Measurements from ENCODE around the gene COLGALT1. TPM values are rescaled to one million over a fixed set of nuclear protein-coding genes. Genes with fewer than 3 reads are reported as not detected.

Gene COLGALT1
- total and polyA plus RNA-seq, 9 of the 15 experiments (the other 6 are each of a cell fraction or from before 2014, with no cell fraction given): 4.9 to 119 (median 82.6) TPM

DNA sequence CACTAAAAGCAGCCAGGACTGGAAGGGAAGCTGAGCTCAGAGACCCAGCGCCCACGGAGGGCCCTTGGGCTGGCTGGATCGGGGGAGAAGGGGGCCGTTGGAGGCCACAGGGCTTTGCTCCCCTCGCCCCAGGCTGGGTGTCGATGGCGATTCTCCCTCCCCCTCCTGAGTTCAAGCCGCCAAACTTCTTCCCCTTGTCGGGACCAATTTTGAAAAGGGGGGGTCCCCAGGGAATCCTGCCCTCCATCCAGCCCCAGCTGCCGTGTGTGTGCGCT lies 61.2 kb downstream of the COLGALT1 start (continued):
- TF ChIP-seq, protein P1, sequence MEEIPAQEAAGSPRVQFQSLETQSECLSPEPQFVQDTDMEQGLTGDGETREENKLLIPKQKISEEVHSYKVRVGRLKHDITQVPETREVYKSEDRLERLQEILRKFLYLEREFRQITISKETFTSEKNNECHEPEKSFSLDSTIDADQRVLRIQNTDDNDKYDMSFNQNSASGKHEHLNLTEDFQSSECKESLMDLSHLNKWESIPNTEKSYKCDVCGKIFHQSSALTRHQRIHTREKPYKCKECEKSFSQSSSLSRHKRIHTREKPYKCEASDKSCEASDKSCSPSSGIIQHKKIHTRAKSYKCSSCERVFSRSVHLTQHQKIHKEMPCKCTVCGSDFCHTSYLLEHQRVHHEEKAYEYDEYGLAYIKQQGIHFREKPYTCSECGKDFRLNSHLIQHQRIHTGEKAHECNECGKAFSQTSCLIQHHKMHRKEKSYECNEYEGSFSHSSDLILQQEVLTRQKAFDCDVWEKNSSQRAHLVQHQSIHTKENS (CRISPR knock-in tag; IDR thresholded peaks at IDR 0.05): no peak
- TF ChIP-seq ZNF41 (CRISPR knock-in tag; conservative IDR thresholded peaks at IDR 0.05) (no peak), CTBP1 (IDR thresholded peaks at IDR 0.05; ENCODE audit: borderline replicate concordance) (no peak), FOXM1 (IDR thresholded peaks at IDR 0.05; ENCODE audit: low read depth) (no peak), FOXM1 (CRISPR knock-in tag; IDR thresholded peaks at IDR 0.05; ENCODE audit: low read depth) (no peak), POLR2A (conservative IDR thresholded peaks at IDR 0.05) (peak; percentile 59), ZKSCAN8 (CRISPR knock-in tag; IDR thresholded peaks at IDR 0.05) (no peak)
- TF ChIP-seq, protein P2, sequence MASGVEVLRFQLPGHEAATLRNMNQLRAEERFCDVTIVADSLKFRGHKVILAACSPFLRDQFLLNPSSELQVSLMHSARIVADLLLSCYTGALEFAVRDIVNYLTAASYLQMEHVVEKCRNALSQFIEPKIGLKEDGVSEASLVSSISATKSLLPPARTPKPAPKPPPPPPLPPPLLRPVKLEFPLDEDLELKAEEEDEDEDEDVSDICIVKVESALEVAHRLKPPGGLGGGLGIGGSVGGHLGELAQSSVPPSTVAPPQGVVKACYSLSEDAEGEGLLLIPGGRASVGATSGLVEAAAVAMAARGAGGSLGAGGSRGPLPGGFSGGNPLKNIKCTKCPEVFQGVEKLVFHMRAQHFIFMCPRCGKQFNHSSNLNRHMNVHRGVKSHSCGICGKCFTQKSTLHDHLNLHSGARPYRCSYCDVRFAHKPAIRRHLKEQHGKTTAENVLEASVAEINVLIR (CRISPR knock-in tag; IDR thresholded peaks at IDR 0.05): no peak
- TF ChIP-seq, protein P3, sequence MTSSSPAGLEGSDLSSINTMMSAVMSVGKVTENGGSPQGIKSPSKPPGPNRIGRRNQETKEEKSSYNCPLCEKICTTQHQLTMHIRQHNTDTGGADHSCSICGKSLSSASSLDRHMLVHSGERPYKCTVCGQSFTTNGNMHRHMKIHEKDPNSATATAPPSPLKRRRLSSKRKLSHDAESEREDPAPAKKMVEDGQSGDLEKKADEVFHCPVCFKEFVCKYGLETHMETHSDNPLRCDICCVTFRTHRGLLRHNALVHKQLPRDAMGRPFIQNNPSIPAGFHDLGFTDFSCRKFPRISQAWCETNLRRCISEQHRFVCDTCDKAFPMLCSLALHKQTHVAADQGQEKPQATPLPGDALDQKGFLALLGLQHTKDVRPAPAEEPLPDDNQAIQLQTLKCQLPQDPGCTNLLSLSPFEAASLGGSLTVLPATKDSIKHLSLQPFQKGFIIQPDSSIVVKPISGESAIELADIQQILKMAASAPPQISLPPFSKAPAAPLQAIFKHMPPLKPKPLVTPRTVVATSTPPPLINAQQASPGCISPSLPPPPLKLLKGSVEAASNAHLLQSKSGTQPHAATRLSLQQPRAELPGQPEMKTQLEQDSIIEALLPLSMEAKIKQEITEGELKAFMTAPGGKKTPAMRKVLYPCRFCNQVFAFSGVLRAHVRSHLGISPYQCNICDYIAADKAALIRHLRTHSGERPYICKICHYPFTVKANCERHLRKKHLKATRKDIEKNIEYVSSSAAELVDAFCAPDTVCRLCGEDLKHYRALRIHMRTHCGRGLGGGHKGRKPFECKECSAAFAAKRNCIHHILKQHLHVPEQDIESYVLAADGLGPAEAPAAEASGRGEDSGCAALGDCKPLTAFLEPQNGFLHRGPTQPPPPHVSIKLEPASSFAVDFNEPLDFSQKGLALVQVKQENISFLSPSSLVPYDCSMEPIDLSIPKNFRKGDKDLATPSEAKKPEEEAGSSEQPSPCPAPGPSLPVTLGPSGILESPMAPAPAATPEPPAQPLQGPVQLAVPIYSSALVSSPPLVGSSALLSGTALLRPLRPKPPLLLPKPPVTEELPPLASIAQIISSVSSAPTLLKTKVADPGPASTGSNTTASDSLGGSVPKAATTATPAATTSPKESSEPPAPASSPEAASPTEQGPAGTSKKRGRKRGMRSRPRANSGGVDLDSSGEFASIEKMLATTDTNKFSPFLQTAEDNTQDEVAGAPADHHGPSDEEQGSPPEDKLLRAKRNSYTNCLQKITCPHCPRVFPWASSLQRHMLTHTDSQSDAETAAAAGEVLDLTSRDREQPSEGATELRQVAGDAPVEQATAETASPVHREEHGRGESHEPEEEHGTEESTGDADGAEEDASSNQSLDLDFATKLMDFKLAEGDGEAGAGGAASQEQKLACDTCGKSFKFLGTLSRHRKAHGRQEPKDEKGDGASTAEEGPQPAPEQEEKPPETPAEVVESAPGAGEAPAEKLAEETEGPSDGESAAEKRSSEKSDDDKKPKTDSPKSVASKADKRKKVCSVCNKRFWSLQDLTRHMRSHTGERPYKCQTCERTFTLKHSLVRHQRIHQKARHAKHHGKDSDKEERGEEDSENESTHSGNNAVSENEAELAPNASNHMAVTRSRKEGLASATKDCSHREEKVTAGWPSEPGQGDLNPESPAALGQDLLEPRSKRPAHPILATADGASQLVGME (CRISPR knock-in tag; IDR thresholded peaks at IDR 0.05): no peak
- TF ChIP-seq, protein P4, sequence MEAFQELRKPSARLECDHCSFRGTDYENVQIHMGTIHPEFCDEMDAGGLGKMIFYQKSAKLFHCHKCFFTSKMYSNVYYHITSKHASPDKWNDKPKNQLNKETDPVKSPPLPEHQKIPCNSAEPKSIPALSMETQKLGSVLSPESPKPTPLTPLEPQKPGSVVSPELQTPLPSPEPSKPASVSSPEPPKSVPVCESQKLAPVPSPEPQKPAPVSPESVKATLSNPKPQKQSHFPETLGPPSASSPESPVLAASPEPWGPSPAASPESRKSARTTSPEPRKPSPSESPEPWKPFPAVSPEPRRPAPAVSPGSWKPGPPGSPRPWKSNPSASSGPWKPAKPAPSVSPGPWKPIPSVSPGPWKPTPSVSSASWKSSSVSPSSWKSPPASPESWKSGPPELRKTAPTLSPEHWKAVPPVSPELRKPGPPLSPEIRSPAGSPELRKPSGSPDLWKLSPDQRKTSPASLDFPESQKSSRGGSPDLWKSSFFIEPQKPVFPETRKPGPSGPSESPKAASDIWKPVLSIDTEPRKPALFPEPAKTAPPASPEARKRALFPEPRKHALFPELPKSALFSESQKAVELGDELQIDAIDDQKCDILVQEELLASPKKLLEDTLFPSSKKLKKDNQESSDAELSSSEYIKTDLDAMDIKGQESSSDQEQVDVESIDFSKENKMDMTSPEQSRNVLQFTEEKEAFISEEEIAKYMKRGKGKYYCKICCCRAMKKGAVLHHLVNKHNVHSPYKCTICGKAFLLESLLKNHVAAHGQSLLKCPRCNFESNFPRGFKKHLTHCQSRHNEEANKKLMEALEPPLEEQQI (IDR thresholded peaks at IDR 0.05): no peak

Data from K562 (cell line).